Middle frontal gyrus (tissue), 1 donor: ENCODE results near the gene WNT7A.

ENCODE experiments used
- DNase-seq: peaks from one replicate; pipeline ENCODE4 v3.0.0-alpha.2; 2015; ENCODE audit warnings: low spot score; ENCODE audit errors: extremely low spot score

Gene WNT7A

DNA sequence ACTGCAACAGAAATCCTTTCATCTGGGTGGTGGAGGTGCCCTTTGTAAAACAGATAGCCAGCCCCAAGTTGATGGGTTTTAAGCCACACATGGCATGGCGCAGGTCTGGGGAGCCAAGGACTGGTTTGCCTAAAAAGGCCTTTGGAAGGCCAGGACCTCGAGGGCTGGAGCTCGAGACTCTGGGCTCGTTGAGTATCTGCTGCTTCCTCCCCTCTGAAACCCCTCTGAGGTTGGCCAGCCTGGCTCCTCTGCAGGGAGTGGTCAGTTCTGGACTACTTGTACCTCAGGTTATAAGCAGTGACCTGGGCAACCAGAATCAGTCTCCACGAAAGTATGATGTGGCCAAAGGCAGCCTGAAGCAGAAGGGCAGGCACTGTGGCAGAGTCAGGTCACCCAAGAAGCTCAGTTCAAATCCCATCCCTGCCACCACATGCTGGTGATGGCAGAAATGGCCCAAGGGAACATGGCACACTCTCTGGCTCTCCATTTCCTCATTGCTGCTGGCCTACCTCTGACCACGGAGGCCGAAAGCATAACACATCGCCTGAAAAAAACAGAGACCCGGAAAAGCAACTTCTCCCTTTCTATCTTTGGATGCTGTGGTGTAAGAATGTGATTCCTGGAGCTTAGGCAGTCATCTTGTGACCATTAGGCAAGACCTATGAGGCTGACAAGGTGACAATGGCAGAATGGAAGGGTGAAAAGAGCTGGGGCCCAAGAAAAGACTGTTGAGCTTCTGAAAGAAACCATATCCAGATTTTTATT is 51.2 kb downstream of the WNT7A start:
- no peak for DNase-seq

DNA sequence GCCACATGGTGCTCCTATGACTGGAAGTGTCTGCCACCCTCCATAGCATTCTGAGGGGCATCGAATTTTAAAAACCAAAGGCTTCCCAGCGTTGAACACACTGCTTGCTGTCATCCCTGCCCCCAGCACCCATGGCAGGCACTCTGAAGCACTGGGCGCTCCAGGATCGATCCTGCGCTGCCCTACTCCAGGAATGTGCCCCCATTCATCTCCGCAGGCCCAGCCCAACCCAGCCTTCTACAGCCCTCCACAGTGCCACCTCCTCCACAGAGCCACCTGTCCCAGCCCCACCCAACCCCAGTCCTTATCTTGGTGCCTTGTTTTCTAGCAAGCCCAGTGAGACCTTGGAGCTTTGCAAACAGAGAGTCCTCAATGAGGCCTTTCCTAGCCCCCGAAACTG is 52.2 kb downstream of the WNT7A start:
- no peak for DNase-seq

DNA sequence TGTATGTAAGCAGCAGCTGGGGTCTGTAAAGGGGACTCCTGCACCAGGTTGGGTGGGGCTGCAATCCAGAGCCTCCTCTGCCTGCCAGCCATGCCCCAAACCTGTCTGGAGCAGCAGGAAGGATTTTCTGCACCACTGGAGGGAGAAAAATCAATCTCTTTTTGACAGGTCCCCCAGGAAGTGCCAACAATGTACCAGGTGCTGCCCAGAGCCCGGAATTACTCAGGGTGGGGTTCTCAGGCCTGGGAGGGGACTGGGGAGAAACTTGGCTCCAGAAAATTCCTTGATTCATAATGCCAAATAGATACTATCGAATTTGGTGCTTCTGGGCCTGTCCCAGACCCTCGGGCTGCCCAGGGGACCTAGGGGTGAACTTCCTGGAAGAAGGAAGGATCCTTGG is 52.6 kb downstream of the WNT7A start:
- no peak for DNase-seq

DNA sequence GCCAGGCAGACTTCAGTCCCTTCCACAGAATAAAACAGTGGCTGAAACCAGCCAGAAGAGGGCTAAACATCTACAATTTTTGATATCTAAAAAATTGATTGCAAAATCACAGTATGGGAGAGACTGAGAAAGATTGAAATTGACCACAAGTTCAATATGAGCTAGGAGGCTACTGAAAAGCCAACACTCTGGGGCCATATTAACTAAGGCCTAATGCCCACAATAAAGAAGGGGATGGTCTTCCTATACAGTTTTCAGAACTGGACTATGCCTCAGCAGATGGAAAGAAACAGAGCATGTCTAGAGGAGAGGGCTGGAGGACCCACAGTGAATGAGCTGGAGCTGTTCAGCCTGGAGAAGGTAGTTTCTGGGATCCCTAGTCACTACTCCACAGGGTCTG is 53.2 kb downstream of the WNT7A start:
- no peak for DNase-seq

DNA sequence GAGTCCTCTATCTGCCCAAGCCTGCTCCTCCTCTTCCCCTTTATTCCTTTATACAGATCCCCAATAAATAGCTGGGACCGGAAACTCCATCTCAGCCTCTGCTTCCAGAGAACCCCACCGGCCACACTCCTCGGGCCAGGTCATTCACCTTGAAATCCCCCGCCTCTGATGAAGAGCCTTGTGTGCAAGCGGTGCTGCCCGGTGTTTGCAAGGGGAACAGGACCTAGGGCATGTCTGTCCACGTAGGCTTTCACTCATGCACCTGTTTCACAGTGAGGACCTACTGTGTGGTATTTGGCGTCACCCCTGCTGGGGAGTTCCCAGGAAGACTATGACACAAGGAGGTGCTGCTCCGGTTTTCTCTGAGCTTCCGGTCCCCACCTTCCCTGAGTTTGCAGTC is 54.0 kb downstream of the WNT7A start:
- DNase-seq, result no peak

DNA sequence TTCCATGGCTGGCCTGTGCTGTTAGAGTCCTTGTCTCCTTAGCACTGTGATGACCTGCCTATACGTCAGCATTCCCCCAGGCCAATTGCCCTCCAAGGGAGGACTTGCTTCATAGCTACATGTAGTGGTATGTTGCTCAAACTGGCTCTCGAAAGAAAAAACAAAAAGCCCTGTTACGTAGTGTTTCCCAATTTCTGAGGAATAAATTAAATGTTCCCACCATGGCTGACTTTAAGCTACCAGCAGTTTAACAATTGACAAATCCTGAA is 54.6 kb downstream of the WNT7A start:
- no peak for DNase-seq

DNA sequence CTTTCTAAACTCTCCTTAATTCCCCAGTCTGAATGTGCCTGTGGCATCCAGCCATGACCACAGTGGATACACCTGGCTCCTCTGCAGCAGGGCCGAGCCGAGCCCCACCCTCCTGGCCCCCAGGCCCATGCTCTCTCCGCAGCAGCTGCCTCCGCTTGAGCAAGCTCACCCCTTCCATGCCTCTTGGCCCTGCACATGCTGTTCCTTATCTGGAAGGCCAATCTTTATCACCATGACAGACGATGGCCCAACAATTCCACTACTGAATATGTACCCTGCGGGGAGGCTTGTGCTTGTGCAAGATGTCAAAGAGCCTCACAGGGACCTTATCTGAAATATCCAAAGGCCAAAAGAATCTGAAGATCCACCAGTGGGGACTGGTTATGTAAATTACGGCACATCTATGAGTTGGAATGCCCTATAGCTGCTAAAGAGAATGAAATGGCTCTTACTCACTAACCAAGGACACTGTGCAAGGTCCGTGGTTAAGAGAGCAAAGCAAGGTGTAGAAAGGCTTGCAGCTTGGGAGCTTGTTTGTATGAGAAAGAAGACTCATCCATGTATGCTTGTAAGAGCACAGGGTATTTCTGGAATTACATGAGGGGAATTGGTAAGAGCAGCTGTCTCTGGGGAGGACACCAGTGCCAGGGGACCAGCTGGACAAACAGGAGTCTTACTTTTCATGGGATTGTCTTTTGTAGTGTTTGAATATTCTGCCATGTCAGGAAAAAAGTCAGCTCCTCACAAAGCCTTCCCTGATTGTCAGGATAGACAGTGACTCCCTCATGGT is 55.2 kb downstream of the WNT7A start:
- DNase-seq, result no peak

DNA sequence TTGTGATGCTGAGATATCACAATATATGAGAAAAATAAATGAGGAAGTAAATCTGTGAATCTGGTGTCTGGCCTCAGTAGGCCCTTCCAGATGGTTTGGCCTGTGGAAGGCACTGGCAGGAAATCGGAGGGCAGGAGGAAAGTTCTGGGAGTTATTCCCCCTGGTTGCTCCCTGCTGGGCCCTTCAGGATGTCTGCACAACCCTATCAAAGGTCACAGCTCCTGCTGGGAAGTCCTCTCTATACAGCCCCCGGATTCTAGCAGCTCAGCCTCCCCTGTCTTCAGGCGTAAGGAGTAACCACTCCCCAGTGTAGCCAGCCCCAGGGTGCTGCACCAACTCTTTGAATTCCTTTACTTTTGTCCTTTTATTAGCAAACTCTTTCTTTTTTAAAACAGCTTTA is 56.2 kb downstream of the WNT7A start:
- no peak for DNase-seq

DNA sequence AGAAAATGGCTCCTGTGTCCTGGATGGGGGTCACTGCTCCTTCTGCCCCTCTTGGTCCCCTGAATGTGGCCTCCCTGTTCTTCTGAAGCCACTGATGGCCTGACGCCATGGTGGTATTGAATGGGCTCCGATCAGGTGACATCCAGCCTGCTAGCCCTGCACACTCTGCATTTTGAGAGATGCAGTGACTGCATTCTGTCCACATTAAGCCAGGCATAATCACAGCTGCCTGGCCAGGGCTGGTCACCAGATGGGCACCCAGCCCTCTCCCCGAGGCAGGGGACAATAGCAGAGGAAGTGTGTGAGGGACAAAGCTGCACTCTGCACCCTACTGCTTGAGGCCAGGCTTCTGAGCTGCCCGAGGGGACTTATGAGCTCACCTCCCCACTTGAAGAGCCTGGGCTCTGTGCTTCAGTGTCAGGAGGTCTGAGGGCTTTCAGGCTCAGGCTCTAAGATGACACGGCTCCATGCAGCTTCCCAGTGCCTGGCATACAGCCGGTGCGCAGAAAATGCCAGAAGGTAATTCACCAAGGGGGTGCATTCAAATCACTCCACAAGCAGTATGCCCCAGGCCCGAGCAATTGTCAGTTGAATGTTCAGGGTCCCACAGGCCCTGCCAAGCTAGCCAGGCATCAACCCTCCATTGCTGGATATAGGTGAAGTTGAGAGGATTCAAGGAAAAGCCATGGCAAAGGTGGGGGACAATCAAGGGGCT is 56.8 kb downstream of the WNT7A start:
- no peak for DNase-seq

DNA sequence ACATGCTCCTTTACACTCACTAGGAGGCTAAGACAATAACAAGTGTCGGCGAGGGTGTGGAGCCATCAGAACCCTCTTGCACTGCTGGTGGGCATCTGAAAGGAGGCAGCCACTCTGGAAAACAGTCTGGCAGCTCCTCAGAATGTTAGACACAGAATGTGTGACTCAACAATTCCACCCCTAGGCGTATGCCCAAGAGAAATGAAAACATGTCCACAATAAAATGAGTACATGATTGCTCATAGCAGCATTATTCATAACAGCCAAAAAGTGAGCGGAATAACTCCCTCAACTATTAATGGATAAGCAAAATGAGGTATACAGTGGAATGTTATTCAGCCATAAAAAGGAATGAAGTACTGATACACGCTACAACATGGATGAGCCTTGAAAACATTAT is 57.8 kb downstream of the WNT7A start:
- no peak for DNase-seq

DNA sequence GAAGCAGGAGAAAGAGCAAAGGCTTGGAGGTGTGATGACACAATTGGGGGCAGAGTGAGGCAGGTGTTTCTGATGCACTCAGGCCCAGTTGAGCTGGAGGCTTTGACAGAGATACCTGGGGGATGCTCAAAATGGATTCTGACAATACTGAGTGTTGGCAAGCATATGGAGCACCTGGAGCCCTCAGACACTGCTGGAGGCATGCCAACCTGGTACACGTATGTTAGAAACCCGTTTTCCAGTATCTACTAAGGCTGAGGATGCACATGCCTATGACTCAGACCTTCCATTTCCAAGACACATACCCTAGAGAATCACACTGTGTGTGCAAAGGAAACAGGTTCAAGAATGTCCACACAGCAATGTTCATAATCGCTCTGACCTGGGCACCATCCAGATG is 58.7 kb downstream of the WNT7A start:
- DNase-seq, result no peak

DNA sequence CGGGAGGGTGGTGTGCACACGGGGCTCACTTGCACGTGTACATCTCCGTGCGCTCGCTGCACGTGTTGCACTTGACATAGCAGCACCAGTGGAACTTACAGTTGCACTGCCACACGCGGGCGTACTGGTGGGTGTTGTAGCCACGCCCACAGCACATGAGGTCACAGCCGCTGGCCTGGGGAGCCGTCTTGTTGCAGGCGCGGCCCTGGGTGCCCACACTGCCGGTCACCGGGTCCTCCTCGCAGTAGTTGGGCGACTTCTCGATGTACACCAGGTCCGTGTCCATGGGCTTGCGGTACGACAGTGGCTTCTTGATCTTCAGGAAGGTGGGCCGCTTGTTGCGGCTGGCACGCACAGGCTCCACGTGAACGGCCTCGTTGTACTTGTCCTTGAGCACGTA is 61.0 kb downstream of the WNT7A start:
- no peak for DNase-seq

DNA sequence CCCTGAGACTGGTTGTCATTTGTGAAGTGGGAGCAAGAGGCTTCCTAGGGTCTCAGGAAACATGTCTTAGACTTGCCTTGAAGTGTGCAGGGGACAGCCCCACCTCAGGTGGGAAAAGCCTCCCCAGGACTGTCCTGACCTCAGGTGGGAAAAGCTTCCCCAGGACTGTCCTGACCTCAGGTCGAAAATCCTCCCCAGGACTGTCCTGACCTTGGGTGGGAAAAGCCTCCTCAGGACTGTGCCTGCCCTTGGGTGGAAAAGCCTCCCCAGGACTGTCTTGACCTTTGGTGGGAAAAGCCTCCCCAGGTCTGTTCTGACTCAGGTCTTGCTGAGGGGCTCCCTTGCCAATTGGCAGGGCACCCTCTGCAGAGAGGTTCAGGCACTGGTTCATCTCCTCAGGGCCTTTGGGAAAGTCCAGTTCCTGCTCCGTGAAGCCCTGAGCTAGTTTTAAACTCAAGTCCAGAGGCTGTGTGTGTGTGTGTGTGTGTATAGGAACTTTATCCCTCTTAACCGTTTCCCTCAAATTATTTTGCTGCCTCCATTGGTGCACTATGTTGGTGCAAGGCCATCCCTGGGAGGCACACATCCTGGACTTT is 64.7 kb downstream of the WNT7A start:
- no peak for DNase-seq

DNA sequence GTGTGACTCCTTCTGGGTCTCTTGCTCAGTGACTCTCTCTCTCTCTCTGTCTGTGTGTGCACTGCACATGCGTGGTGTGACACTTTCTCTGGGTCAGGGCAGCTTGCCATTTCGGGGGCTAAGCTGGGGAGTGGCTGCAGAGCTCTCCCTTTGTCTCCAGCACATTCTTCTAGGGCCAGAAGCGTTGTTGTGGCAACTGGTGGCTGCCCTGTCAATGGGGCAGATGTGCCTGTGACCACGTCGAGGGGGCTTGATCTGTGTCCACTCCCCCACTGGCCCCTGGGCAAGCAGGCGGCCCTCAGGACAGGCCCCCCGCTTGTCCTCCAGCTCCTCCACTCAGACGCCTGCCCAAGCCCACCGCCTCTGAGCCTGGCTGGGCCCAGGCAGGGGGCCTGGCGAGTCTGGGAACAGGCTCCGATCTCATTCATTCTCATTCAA is 67.8 kb downstream of the WNT7A start:
- no peak for DNase-seq

DNA sequence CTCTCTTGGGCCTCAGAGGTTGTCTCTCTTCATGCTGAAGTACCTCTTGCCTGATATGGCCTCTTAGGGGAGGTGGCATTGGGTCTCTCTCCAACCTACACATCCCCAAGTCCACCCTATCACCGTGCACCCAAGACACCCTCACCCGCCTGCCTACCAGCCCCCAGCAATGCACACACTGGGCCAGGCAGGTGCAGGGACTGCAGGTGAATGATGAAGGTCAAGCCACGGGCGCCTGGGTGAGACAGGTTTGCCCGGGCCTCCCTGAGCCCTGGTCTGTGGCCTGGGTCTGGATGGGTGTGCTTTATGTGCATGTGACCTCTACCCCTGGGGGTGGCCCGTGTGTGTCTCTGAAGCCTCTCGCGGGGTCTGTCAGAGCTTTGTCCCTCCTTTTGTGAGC is 68.3 kb downstream of the WNT7A start:
- DNase-seq, result no peak

DNA sequence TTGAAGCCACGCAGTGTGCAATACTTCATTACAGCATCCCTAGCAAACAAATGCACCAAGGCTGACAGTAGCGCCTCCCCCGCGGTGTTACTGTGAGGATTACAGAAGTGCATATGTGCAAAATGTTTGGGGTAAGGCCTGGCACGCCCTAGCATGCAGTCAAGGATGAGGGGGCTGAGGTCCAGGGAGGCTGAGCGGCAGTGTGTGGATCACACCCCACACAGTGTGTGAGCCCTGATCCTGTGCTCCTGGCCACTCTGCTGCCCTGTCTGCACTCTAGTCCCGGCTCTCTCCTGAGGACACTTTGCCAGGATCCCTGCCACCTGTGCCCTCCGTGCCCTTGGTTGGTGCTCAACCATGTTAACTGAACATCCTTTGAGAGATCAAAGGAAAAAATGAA is 71.3 kb downstream of the WNT7A start:
- DNase-seq, result no peak

DNA sequence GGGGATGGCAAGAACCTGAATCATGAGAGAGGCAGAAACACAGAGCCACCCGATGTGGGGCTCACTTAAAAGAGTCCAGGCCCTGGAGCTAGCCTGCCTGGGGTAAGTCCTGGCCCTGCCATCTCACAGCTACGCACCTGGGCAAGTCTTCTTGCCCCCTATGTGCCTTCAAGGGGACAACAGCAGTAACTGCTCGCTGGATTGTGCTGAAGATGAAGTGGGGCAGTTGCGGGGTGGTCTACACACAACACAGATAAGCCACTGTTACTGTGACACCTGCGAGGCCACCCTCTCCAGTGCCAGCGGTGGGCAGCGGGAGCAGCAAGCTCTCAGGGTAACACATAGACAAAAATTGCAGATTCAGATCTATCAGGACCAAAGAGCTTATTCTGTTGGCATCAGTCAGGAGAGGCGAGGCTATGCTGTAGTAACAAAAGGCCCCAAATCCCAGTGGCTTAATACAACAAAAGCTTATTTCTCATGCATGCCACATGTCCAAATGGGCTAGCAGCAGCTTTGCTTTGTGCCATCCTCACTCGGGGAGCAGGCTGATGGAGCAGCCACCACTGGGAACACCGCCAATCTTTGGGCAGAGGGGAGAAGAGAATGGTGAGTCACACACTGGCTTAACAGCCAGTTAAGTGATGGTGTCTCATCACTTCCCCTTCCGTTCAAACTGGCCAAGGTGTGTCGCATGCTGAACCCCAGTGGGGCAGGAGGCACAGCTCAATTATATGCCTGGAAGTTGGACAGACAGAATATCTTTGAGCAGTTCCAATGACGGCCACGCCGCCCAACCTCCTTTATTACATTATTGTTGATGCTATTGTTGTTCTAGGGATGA is 78.3 kb downstream of the WNT7A start:
- no peak for DNase-seq

DNA sequence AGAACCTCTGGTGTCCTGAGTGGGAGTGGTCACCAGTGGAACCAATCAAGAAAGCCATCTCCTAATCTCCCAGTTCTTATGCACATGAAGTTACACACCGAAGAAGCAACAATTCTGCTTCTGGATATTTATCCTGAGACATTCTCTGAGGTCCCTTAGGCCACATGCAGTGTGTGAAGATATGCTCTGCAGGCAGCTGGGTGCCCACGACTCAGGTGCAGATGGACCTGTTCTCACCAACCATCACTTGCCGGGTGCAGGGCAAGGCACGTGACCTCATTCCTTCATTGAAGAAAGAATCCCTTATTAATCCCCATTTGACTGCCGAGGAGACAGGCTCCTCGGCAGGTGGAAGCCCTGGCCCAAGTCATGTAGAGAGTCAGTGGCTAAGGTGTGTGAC is 79.8 kb downstream of the WNT7A start:
- no peak for DNase-seq

DNA sequence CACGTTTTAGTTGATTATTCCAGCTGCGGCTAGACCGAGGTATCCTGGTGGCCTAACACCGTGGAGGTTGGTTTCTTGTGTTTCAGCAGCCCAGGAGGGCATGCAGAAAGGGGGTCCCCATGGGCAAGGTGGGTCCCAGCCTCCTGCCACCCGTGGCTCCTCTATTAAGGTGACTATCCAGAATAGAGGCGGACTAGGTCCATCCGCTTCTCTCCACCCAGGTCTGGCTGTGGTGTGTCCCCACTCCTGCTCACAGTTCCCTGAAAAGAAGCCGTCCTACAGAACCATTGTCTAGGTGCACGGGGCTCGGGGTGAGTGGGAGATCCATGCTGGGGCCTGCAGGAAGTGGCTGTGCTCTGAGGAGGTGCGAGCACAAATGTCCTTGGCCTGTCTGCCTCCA is 81.5 kb downstream of the WNT7A start:
- DNase-seq, result no peak

DNA sequence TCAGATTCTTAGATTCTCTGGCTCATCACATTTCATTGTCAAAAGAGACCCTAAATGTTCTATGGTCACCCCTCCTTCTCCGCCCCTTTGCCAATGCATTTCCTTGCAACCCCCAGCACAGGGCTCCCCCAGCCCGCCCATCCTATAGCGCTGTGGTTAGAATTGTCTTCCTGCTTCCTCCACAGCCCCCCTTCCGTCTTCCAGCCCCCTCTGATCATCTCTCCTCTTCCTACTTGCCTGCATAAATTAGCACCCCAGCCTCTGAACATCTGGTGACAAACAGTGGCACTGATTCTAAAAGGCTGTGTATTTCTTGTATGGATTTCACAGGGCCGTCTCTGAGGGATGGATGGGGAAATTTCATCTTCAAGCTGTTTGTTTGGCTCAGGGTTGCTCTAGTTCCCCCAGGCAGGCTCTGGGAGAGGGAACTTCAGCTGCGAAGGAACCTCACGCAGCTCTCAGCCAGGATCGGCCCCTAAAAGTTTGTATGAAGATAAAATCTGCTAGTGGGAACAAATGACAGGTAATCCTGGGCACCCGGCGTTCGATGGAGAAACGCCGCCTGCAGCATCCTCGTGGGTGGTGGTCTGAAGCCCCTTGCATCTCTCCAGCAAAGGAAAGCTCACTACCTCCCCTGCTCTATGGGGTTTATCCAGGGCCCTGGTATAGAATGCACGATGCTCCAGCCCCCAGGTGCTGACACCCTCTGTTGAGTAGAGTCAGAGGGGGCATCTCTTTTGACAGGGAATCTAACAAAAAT is 83.0 kb downstream of the WNT7A start:
- no peak for DNase-seq

DNA sequence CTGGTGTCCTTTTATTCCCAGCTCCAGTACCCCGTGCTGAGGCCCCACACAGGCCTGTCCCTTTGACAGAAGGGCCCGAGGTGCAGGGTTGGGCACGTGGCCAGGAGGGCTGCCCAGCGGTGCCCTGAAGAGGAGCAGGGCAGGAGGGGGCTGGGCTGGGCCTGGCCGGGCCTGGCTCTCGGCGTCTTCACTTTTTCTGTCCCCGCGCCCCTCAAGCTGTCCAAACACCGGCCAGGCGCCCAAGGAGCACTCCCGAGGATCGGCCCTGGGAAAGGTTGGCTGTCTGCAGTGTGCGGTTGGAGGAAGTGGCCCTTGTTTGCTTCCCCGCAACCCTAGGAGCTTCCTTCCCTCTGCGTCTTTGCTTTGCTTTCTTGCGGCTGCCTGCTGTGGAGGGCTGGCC is 84.1 kb downstream of the WNT7A start:
- DNase-seq, result no peak
